Embryonic facial prominence (tissue), 1 donor: ENCODE results near the gene SV2B.
"Not testable (repeated sequence)": the region's sequence is repeated elsewhere in the genome, so short reads cannot be mapped to it uniquely, and the experiment has no call there.

Experiments
- DNase-seq: peaks from one replicate; pipeline ENCODE4 v3.0.0-alpha.2; 2016; ENCODE audit errors: extremely low spot score

The SV2B gene

DNA sequence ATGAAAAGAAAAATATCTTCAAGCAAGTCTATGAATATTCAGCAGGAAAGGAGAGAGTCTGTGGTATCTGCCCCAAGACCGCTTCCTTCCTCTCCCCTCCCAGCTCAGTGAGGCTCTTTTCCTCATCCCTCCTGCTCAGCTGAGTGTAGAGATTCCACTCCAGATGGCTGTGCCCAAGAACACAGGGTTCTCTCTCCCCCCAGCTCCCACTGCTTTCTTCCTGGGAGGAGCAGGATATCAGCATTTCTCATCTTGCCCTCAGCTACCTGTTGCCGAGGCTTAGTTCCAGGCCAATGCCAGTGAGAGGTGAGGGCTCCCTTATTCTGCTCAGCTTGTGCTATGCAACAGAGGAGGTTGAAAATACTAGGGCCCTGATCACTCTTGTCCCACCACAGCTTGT lies 211.9 kb downstream of the SV2B start:
- no peak for DNase-seq

DNA sequence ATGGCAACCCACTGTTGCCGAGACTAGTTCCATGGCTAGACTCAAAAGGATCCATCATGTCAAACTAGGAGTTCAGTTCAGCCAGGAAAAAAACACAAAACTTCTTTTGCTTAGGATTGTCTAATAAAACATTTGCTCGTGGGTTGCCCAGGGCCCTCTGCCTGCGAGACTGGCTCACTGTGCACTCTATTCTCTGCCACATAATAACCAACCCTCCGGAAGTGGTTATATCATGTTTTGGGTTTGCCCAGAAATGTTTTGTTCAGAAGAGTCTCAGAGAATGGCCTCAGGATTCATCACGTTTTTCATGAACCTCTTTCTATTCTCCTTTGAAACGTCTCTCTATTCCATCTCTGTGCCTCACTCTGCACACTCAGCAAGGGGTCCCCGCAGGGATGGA lies 216.1 kb downstream of the SV2B start:
- no peak for DNase-seq

DNA sequence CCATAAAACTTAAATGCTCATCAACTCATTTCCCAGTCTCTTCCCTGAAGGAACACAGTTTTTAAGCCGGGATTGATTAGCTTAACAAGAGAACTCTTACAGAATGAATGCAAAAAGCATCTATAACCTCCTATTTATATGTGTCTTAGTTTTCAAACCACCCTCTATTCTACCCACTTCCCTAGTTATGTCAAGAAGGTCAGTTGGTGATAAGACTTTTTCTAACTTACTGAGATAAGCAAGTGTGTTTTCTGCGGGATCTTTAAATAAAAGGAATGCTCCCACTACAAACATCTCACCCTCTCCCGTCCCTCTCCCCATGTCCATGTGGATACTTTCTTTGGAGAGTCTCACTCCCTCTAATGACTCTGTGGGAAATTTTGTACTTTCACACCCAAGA lies 218.5 kb downstream of the SV2B start:
- no peak for DNase-seq

DNA sequence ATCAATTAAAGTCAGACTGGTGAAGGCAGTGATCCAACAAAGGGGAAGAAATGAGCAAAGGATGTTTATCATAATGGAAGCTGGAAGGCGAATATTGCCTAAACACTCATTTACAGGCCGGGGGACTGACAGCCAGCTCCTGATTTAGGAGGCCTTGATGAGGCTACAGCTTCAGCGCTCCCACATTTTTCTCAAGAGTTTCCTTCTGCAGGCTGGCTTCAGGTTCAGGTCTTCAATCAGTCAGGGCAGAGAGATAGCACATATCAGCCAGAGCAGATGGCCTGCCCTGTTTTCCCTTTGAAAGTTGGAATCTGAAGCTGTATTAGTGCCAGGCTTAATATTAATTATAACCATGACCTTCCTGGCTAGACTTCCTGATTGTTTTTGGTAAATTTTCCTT lies 218.9 kb downstream of the SV2B start:
- no peak for DNase-seq

DNA sequence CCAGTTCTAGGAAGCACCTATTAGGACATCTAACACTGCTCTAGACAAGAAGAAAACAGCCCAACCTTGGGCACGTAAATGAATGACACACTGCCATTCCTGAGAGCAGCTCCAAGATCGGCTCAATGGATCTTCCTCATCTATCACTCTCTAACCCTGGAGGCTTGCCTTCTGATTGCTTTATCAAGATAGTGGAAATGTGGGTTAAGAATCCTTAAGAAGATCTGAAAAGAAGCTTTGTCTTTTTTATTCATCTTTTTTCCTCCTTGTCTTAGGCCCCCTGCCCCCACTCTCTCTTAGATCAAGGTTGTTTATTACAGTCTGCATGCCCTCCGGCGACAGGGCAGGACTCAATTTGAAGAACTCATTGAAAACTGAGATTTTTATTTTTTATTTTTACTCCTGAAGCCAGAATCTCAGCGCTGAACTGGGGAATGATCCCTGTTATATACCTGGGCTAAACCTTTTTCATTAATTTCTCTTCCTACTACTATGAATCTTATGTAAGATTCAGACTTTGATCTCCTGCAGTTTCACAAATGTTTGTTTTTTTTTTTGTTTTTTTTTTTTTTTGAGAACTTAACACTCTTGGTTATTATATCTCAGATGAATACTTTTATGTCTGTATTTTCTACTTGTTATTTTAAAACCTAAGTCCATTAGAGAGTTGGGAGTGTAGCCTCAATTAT lies 219.5 kb downstream of the SV2B start:
- no peak for DNase-seq

DNA sequence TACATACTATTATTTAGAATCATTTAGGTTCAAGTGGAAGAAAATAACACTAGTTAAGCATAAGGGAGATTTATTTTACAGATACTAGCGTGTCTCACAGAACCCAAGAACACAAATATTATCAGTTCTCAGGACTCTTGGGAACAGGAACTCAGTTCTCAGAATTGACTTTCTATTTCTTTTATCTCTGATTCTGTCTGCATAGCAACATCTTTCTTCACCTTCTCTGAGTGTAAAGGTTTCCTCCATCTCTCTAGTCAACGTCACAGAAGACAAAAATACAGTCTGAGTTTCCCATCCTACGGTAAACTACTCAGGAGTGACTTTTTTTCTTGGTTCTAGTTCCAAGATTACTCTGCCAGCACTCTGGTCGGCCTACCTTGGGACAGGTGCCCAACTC lies 220.0 kb downstream of the SV2B start:
- no peak for DNase-seq

DNA sequence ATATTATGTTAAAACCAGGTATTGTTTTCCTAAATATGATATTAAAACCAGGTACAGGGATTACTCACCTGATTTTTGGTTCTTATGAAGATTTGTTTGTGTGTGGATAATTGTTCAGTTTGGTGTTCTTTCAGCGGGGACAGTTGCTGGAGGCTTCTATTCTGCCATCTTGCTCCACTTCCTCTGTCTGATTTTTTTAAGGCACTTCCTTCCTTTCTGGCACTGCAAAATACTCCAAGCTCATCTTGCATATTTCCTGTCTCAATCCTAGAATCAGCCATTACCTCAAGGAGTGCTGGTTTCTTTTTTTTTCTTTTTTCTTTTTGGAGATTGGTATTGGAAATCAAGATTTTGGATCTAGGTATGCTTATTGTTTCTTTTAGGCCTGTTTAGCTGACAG lies 229.9 kb downstream of the SV2B start:
- DNase-seq = no peak

DNA sequence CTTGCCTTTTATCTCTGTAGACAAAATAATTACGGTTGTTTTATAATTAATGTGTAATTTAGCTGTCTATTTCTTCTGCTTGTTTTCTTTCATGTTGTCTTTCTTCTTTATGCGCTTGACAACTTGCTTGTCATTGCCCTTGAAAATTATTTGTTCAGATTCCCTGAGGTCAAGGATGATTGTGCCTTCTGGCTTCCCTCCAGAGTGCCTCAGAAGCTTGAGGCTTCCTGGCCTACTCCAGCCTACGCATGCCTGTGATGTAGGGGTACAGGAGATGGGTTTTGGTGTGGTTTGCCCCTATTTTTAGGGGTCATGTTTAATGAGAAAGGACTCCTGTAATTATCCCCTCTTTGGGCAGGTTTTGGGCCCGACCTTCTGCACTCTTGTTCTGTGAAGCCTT lies 231.5 kb downstream of the SV2B start:
- no peak for DNase-seq

DNA sequence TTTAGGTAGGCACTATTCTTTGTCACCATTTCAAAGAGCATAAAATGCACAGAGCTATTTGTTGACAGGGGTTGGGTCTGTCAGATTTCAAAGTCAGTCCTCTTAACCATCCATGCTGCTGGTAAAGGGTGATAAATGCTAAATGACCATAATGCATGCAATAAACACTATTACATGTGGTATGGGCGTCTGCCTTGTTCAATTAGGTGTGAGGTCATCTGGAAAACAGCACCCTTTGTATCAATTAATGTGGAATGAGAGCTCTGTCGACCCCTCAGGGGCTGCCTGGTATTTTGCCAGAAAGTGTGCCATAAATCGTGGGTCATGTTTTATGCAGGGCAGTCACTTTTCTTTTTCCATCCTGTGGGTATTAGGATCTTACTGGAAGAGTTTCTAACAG lies 235.6 kb downstream of the SV2B start:
- no peak for DNase-seq

DNA sequence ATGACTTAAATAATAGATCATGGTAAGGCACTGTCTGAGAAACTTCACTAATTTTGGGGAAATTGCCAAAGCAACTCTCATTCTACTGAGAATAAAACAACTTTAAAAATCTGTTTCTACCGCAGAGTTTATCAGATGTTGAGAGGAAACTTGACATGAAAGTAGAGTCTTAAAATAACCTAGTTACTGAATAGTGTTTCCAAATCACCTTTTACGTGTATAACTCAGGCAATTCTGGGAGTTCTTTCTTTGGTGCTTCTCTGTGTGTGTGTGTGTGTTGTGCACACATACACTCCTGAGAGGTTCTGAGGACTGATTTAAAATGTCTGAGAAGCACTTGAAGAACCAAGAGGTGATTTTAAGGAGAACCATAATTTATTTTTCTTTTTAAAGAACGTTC lies 236.6 kb downstream of the SV2B start:
- no peak for DNase-seq

DNA sequence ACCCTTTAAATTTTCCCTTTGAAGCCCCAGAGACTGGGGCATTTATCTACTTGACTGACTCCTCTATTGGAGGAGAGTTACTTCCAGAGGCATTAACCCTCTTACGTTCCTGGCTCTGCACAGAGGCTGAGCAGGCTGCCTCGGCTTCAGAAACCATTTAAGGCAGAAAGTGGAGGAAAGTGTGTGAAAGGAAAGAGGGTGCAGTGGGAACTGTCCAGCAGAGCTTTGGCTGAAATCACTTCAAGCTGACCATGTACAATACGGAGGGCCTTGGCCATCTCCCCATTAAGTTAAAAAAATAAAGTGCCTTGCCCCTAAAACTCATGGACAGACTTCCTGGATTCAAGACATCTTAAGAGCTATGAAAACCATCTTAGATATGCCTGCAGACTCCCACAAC lies 238.7 kb downstream of the SV2B start:
- DNase-seq = peak; percentile 20

DNA sequence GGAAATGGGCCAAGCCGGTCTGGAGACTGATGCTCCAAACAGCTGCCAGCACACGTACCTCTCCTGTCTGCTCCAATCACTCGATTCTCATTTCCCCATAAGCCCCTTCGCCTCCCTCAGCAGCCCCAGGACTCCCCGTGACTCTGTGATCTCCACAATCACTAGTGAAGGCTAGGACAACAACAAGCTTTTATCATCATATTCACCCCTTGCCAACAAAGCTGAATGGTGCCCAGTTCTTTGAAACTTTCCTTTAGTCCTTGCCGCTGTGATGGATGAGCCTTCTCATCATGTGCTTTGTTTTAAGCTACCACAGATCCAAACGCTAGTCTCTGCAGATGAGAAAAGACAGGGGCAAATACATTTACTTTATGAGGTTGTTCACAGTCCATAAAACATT lies 242.0 kb downstream of the SV2B start:
- no peak for DNase-seq

DNA sequence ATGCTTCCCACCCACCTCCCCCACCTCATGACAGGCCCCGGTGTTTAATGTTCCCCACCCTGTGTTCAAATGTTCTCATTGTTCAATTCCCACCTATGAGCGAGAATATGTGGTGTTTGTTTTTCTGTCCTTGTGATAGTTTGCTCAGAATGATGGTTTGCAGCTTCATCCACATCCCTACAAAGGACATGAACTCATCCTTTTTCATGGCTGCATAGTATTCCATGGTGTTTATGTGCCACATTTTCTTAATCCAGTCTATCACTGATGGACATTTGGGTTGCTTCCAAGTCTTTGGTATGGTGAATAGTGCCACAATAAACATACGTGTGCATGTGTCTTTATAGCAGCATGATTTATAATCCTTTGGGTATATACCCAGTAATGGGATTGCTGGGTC lies 244.9 kb downstream of the SV2B start:
- DNase-seq = not testable (repeated sequence)

DNA sequence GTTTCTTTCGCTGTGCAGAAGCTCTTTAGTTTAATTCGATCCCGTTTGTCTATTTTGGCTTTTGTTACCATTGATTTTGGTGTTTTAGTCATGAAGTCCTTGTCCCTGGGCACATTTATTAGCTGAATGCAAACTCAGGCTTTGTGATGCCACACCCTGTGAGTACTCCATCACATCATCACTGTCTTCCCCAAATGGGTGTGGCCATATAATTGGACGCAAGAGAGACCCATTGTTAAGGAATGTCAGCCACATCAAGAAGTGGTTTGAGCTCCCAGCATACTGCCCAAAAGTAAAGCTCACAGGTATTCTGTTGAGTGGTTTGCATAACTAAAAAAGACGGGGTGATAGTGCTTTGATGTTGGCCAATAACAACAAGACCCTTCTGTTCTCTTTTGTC lies 245.7 kb downstream of the SV2B start:
- DNase-seq = no peak

DNA sequence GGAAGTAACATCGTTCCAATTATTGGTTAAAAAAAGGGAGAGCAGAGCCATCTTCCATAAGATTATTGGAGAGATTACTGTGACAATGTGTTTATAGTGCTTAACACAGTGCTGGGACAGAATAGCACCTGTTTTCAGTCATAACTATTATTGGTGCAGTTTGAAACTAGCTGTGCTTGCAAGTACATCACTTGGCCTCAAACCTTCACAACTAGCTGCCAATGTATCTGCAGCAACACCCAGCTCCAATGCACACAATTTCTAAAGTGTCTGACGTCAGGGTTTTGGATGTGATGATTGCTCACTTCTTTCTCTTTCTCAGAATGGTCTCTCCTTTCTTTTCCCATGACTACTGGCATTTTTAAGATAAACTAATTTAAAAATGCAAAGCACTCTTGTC lies 246.2 kb downstream of the SV2B start:
- DNase-seq = no peak

DNA sequence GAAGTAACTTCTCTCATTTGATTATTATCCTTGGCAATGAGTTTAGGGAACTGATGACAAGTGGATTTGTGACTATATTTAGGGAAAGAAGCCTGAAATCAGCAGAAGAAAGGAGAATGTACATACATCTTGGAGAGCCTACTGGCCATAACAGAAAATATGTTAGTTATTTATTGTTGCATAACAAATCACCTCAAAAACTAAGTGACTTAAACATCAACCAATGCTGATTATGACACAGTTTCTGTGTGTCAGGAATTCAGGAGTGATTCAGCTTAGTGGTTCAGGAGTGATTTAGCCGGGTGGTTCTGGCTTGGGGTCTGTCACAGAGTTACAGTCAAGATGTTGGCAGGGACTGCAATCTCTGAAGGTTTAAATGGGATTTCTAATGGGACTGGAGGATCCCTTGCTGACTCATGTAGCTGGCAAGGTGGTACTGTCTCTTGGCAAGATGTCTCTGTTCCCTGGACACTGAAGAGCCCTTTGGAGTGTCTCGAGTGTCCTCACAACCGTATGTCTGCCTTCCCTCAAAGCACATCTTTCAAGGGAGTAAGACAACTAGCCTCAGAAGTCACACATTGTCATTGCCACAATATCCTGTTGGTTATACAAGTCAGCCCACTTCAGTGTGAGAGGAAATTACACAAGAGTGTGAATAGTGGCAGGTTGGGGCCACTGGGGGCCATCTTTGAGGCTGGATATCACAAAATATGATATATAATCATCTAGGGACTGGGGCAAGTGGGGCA lies 248.9 kb downstream of the SV2B start:
- DNase-seq = no peak
